ENCODE data around the gene C6orf62.

DNA sequence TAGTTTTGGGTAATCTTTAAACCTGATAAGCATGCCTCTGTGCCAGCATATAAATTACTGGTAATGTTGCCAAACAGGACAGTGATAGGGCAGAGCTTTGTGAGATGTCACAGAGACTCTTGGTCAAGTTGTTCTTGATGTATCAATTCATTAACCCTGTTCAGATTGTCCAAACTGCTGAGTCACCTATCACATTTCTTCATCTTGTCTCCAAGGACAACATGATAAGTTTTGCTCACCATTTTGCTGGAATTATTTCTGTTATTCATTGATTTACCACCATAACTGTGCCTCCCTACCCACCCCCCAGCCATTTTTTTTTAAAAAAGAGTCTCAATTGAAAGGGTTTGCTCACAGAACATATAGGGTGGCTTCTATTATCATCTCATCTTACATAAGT, 36.3 kb upstream of the C6orf62 start:
- TF ChIP-seq RAD21 (IDR thresholded peaks at IDR 0.05; ENCODE audit: low read length), result no peak
- TF ChIP-seq MXI1 (IDR thresholded peaks at IDR 0.05; ENCODE audit: borderline replicate concordance, low read depth, low read length), result no peak

Data from IMR-90 (cell line).